Measurements from ENCODE around the gene GPR162. TPM values are rescaled to one million over a fixed set of nuclear protein-coding genes. Genes with fewer than 3 reads are reported as not detected.
A peak's percentile ranks its signal among the peaks of the same experiment; 100 is the strongest.

The GPR162 gene, protein sequence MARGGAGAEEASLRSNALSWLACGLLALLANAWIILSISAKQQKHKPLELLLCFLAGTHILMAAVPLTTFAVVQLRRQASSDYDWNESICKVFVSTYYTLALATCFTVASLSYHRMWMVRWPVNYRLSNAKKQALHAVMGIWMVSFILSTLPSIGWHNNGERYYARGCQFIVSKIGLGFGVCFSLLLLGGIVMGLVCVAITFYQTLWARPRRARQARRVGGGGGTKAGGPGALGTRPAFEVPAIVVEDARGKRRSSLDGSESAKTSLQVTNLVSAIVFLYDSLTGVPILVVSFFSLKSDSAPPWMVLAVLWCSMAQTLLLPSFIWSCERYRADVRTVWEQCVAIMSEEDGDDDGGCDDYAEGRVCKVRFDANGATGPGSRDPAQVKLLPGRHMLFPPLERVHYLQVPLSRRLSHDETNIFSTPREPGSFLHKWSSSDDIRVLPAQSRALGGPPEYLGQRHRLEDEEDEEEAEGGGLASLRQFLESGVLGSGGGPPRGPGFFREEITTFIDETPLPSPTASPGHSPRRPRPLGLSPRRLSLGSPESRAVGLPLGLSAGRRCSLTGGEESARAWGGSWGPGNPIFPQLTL
- 0.76 TPM for total RNA-seq

DNA sequence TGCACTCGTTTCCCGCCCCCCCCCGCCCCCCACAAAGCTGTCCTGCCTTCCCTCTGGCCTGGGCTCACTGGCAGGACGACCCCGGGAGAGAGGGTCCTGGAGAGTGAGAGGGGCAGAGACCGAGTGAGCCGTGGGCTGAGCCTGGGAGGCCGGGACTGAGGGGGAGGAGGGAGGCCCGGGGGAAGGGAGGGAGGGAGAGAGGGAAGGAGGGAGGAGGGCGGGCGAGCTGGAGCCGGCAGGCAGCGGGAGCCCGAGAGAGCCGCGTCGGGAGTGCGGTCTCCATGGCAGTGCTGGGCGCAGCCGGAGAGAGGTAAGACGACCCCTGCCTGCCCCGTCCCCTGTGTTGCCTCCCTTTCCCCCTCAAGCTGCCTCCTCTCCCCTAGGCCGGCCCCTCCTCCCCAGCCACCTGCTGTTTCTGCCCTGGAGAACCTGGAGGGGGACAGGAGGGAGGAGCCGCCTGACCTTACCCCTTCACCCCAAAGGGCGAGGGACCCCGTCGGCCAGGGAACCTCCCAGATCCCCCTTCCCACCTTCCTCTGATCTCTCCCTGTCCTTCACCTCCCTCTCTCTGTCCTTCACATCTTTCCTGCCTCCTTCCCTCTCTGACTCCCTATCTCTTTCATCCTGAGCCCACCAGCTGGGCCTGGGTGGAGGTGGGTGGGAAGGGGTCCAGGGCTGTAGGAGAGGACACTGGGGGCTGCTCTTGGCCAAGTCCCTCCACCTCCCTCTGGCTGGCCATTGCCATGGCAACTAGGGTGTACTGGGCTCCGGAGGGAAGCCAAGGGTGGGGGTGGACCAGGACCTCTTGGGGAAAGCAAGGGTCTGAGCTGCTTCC lies at the start of gene GPR162:
GPR162 (plus strand) TSS at position 231 of the 835 bp plus-strand sequence. CDS start 2,078 bp downstream, outside the sequence.
- ATAC-seq: no peak

DNA sequence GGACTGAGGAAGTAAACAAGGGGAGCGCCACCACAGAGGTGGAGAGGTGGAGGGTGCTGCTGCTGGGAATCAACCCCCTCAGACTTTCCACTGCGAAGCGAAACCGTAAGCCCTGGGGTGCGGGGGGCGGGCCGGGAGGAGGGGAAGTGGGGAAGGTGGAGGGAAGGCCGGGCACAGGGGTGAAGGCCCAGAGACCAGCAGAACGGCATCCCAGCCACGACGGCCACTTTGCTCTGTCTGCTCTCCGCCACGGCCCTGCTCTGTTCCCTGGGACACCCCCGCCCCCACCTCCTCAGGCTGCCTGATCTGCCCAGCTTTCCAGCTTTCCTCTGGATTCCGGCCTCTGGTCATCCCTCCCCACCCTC lies 49.3 kb upstream of the GPR162 start, which contains the start of gene LAG3:
LAG3 (plus strand) TSS at position 190 of the 365 bp plus-strand sequence. CDS start 333 bp downstream, outside the sequence.
- ATAC-seq: no peak

DNA sequence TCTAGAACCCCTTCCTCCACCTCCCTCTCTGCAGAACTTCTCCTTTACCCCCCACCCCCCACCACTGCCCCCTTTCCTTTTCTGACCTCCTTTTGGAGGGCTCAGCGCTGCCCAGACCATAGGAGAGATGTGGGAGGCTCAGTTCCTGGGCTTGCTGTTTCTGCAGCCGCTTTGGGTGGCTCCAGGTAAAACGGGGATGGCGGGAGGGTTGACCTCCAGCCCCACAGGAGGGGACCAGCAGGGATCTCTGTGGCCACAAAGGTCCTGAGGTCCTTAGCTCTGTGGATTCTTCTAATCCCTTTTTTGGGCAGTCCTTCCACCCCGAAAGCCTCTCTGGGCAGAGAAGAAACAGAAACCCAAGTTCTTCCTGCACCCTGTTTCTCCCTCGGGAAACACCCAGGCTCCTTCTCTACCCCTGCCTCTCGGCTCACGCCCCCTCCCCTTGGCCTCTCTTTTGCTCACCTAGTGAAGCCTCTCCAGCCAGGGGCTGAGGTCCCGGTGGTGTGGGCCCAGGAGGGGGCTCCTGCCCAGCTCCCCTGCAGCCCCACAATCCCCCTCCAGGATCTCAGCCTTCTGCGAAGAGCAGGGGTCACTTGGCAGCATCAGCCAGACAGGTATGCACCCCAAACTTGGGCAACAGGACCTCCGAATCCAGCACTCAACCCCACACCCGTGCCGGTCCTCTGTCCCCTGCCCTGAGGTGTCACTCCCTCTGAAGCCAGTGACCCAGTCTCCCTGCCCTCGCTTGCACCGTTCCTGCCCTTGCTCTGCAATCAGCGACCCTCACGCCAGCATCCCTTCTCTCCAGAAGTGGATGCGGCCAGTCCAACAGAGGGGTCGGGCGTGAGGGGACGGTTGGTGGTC lies 48.7 kb upstream of the GPR162 start:
- no peak for ATAC-seq

DNA sequence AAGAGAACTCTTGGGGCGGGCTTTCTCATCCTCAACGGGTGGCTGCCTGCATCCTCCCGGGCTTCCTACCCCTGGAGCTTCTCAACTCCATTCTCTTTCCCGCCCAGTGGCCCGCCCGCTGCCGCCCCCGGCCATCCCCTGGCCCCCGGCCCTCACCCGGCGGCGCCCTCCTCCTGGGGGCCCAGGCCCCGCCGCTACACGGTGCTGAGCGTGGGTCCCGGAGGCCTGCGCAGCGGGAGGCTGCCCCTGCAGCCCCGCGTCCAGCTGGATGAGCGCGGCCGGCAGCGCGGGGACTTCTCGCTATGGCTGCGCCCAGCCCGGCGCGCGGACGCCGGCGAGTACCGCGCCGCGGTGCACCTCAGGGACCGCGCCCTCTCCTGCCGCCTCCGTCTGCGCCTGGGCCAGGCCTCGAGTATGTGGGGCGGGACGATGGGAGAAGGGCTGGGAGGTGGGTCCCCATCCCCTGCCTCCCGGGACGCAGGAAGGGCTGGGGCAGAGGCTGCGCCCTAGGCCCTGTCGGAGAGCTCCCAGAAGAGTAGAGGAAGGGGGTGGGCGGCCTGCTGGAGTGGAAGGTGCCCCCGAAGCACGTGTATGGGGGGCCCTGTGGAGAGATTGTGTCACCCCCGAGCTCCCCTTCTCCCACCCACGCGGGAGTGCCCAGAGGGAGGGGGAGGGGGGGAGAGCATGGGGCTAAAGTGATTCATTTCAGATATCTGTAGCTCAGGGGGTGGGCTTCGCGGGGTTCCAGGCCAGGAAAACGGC lies 47.9 kb upstream of the GPR162 start:
- ATAC-seq: no peak

DNA sequence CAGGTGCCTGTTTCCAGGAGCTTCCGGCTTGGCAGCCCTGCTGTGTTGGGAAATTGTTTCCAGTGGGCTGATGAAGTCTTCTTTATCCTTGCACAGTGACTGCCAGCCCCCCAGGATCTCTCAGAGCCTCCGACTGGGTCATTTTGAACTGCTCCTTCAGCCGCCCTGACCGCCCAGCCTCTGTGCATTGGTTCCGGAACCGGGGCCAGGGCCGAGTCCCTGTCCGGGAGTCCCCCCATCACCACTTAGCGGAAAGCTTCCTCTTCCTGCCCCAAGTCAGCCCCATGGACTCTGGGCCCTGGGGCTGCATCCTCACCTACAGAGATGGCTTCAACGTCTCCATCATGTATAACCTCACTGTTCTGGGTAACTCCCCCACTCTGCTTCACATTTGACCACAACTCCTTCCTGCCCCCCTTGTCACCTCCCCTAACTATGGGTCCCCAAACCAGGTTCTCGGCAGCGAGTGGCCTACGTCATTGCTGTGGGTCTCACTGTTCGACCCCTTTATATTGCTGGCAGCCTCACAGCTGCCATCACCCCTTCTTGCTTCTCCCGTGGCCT lies 47.0 kb upstream of the GPR162 start:
- ATAC-seq: no peak

DNA sequence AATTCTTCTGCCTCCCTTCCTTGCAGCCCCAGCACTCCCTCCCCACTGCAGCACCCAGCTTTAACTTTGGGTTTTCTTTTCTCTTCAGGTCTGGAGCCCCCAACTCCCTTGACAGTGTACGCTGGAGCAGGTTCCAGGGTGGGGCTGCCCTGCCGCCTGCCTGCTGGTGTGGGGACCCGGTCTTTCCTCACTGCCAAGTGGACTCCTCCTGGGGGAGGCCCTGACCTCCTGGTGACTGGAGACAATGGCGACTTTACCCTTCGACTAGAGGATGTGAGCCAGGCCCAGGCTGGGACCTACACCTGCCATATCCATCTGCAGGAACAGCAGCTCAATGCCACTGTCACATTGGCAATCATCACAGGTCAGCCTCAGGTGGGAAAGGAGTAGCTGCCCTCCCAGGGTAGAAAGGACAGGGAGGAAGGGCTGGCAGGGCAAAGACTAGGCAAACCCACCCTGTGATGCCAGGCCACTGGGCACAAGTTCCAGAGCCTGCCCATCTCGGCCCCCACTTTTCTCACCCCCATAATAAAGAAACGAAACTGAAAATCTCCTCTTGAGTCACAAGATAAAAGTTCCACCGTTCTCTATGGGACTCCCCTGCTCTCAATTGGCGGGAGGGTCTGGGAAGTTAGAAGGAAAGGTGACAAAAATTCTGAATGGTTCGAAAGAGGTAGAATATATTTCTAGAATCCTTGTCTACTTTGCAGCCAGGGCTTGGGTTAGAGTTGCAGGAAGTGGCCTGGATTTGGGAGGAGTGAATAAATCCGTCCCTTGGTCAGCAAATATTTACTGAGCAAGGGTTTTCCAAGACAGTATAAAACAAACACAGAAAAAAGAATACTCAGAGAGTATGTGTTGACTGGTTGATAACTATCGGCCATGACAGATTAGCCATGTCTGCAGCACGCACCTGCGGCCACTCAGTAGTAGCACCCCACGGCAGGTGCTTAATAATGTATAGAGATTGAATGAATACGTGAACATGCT lies 46.1 kb upstream of the GPR162 start:
- no peak for ATAC-seq

DNA sequence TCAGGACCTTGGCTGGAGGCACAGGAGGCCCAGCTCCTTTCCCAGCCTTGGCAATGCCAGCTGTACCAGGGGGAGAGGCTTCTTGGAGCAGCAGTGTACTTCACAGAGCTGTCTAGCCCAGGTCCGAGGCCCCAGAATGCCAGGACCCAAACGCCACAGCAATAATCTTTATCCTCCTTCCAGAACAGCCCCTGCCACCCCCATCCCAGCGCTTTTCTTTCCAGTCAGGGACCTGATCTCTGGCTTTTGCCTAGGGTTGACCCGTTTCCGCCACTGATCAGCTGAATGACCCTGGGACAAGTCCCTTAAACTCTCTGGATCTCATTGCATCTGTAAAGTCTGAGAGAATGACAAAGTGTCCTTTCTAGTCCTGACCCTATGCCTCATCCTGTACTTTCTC lies 44.2 kb upstream of the GPR162 start:
- ATAC-seq: no peak

DNA sequence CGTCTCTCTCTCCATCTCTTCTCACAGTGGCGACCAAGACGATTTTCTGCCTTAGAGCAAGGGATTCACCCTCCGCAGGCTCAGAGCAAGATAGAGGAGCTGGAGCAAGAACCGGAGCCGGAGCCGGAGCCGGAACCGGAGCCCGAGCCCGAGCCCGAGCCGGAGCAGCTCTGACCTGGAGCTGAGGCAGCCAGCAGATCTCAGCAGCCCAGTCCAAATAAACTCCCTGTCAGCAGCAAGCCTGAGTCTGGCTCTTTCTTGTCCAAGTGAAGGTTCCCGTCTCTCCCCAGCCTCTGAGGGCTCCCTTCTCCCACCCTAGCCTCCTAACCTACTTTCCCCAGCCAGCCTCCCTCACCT lies 43.4 kb upstream of the GPR162 start:
- peak; percentile 3 for ATAC-seq

DNA sequence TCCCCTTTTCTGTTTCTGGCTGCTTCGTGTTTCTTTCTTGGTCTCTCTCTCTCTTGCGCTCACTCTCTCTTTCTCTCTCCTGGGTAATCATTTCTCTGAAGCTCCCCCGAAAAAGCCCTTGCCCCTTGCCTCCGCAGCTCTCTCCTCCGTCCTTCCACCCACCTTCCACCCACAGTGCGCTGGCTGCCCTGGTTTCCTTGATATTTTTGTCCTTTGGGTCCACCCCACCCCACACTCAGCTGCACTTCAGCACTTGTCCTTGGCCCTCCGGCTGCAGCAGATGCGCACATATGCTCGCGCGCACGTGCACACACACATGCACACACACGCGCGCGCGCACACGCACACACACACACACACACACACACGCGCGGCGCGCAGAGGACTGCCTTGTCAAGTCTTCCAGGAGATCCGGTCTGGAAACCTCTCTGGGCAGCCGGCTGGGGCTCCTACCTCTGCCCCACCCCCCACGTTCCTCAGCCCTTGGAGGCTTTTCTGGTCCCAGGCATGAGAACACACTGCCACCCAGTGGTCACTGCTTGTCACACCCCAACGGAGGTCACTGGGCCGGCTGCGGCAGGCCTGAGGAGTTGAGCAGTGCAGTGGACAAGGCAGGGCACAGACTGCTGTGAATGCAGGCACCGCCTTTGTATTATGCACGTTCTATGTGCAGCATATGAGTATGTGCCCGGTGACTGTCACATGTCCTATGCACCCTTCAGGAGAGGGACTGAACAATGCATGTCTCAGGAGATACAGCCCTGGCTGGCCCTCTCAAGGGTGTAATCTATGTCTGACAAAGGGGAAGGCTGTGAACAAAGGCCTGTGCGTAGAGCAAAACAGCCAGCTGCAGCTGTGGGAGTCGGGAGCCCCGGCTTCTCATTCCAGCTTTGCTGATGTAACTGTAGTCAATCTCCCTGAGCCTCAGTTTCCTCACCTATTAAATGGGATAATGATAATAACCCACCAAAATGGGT lies 42.8 kb upstream of the GPR162 start:
- ATAC-seq: peak; percentile 95

DNA sequence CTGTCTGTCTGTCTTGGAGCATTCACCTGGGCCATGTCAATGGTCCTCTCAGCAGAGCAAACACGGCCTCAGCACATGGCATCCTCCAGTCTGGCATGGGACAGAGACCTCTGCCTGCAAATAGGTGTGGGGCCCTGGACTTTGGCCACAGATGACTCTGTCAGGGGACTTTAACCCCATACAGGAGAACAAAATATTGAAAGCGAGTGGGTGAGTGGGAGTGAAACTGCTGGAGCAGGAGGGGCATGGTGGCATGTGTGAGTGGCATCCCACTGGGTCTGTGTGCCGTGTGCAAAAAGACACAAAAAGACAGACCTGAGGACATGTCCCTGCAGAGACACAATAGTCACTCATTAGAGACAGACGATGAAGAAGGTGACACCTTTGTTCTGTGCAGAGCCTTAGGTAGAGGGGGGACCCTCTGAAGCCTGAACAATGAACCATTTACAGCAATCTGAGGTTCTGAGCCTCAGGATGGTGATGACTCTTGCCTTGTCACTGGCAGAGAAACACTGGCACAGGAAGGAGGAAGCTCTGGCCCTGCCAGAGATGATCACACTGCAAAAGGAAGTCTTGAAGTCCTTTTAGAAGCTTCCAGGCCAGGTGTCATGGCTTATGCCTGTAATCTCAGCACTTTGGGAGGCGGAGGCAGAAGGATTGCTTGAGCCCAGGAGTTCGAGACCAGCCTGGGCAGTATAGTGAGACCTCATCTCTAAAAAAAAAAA lies 41.8 kb upstream of the GPR162 start:
- peak; percentile 10 for ATAC-seq

DNA sequence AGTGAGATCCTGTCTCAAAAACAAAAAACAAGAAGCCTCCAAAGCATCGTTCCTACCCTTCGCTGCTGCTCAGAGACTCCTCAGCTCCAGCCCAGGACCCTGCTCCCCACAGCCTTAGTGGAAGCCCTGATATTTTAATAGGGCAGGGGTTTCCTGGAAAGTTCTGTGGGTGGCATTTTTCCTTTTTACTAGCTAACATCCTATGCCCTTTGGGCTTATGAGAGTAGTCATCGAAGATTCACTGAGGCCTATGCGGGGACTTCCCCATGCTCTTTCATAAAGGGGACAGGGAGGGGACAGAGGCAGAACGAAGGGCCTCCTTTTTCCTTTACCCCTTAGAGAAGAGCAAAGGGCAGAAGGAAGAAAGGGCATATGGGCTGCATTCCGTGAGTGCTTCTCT lies 41.0 kb upstream of the GPR162 start:
- ATAC-seq: no peak

DNA sequence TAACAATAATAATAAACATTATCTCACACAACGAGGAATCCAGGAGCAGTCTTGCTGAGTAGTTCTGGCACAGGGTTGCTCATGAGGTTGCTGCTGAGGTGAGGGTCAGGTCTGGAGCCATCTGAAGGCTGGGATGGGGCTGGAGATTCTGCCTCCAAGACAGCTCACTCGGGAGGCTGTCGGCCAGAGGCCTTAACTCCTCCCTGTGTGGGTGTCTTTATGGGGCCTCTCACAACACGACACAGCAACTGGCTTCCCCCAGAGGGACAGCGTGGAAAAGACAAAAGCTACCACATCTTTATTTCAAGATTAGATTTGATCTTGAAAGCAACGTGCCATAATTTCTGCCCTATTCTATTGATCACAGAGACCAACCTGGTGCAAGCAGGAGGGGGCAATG lies 39.5 kb upstream of the GPR162 start:
- ATAC-seq: no peak

DNA sequence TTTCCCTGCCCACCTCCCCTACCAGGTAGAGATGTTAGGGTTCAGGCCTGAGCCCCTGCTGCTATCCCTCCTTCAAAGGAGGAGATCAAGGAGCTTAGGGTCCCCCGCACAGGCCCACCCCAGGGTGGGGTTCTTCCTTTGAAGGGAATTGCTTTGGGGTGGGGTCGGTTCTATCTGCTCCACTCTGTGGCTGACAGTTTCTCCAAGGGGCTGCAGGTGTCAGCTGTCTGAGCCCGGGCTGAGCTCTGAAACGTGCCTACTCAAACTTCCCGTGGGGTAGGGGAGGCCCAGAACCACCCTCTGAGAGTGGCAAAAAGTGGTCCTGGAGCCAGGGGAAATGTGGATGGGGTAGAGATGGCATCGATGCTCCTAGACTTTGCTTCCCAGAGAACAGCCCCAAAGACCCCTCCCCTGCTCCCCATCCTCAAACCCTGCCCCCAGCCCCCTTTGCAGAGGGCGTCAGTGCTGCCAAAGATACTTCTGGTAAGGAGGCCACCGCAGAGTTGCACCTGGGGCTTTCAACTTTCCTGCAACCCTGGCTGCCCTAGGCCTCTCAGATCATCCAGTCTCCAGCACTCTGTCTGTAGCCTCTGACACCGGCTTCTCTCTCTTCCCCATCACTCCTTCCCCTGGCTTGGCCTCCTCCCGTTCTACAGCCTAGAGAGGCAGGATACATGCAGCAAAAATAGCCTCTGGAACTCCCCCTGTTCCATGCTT lies 38.6 kb upstream of the GPR162 start:
- no peak for ATAC-seq

DNA sequence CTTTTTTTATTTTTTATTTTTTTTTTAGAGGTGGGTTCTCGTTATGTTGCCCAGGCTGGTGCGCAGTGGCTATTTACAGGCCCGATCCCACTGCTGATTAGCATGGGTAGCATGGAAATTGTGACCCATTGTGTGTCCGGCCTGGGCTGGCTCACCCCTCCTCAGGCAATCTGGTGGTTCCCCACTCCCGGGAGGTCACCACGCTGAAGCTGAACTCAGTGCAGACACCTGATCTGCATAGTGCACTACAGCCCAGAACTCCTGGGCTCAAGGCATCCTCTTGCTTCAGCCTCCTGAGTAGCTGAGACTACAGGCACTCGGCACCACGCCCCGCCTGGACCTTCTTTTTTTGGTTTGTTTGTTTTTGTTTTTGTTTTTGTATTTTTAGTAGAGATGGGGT lies 37.8 kb upstream of the GPR162 start:
- ATAC-seq: no peak

DNA sequence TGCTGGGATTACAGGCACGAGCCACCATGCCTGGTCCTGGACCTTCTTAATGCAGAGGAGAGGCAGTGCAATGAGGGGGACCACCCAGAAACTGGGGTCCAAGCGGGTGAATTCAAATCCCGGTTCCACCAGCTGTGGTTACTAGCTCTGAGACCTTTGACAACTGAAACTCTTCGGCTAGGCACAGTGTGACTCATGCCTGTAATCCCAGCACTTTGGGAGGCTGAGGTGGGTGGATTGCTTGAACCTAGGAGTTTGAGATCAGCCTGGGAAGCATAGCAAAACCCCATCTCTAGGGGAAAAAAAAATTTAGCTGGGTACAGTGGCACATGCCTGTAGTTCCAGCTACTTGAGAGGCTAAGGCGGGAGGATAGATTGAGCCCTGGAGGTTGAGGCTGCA lies 37.3 kb upstream of the GPR162 start:
- no peak for ATAC-seq

DNA sequence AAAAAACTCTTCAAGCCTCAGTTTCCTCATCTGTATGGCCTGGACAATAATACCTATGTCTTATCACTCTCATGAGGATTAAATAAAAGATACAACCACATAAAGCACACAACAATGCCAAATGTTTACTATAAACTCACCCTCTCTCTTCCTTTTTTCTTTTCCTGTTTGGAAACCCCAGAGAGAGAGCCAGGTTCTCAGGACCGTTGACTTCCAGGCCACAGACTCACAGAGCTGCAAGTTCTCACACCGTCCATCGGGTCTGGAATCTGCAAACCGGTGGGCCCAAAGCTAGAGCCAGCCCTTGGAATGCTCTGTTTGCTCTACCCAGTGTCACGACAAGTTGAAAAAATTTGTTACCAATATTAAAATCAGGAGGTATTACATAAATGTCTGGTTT lies 36.9 kb upstream of the GPR162 start:
- no peak for ATAC-seq

DNA sequence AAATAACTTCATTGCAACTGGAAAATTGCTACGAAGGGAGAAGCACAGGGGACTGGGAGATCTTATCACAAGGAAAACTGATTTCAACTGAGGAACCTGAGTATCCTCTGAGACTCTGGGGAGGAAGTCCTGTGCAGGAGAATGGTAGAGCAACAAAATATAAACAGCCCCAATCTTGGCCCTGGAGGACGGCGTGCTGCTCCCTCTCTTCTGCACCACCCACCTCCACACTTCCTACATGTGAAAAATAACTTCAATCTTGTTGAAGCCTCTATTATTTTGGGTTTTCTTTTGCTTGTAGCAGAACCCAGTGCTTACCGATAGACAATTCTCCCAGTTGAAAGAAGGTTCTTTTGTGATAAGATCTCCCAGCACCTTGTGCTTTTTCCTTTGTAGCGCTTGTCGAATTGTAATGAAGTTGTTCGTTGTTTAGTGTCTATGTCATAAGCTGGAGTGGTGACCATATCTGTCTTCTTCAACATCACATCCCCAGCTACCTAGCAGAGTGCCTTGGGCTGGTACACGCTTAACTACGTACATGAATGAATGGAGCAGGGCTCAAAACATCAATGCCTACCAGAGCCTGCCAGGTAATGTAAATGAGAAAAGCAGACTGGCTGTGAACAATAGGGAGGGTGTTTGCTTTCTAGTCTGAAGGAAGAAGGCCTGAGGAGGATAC lies 35.1 kb upstream of the GPR162 start:
- ATAC-seq: no peak
